ENCODE data around the gene TMEM8B.

DNA sequence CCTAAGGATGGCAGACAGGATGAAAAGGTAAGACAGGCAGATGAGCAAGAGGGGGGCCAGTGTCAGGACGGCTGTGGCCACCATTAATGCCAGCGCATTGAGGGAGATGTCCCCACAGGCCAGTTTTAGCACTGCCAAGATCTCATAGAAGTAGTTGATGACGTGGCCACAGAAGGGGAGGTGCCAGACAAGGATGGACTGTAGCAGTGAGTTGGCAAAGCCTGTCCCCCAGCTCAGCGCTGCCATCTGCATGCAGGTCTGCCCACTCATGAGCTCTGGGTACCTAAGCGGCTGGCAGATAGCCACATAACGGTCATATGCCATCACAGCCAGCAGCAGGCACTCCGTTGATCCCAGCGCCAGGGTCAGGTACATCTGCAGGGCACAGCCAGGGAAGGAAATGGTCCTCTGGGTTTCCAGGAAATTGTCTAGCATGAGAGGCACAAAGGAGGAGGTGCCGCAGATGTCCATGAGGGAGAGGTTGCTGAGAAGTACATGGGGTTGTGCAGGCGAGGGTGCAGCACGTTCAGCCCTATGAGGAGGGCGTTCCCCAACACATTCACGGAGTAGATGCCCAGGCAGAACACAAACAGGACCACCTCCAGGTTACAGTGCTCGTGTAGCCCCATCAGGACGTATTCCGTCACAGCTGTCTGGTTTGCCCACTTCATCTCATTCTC is 30.4 kb downstream of the TMEM8B start:
- TF ChIP-seq CTCF (IDR thresholded peaks at IDR 0.05) (no peak), POLR2A (IDR thresholded peaks at IDR 0.05) (no peak)
